ENCODE data around the gene C1QTNF1.

- TF ChIP-seq CTCF (IDR thresholded peaks at IDR 0.05) (no peak), POLR2A (IDR thresholded peaks at IDR 0.05) (no peak), POLR2AphosphoS5 (IDR thresholded peaks at IDR 0.05) (no peak), EP300 (IDR thresholded peaks at IDR 0.05) (no peak)
These were observed 43.0 kb downstream of the C1QTNF1 start for GRCh38 chr17:79066963-79067362.

Measured in suprapubic skin (tissue), 4 donors.